ENCODE data around the gene ZBTB5. TPM values are rescaled to one million over a fixed set of nuclear protein-coding genes. Genes with fewer than 3 reads are reported as not detected.

The ZBTB5 gene
- total and polyA plus RNA-seq, 2 donors (not counting 3 experiments of a cell fraction or from before 2014, with no cell fraction given): 10.0 to 13.7 TPM

DNA sequence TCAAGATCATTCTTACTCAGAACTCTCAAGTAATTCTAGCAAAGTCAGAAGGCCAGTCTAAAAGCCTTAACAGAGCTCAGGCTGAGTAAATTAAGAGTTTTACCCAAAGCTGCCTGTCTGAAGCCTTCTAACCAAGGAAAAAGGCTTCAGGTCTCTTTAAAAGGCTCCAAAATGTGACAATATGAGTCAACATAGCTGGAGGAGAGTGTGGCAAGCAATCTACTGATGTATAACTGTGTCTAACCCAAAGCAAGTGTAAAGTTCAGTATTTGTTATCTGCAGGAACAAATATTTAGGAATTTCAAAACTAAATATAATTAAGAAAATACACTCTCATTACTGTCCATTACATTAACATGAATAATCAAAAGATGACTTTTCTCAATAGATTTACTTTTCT, 11.0 kb downstream of the ZBTB5 start:
- FAIRE-seq (no peak), DNase-seq (ENCODE audit: low read depth, low spot score) (no peak)
- H4K20me1 ChIP-seq (replicated peaks; ENCODE audit: control insufficient read depth, extremely low read depth, insufficient read depth, low read length): peaks cover 4% of the 10 kb centered on the region
- CTCF ChIA-PET: no interaction called here
- dilution Hi-C loops (cut with MboI; ENCODE audit: extremely low pct_ligation_motif_present, low sequenced_read_pairs) (no loop called here), intact Hi-C loops (cut with micrococcal nuclease) (no loop called here)
- no peaks in the 10 kb centered on the region for H3K9me3 ChIP-seq (replicated peaks; ENCODE audit: control insufficient read depth, insufficient read depth, low read length)
- H2AFZ ChIP-seq (ENCODE audit: low read depth, low read length): no peak overlapping the region
- TF ChIP-seq MYC (IDR thresholded peaks at IDR 0.05; ENCODE audit: low read depth, low read length) (no peak), EZH2 (IDR thresholded peaks at IDR 0.05; ENCODE audit: borderline replicate concordance, low read depth, low read length, severe bottlenecking) (no peak)
- TF ChIP-seq, protein P1, sequence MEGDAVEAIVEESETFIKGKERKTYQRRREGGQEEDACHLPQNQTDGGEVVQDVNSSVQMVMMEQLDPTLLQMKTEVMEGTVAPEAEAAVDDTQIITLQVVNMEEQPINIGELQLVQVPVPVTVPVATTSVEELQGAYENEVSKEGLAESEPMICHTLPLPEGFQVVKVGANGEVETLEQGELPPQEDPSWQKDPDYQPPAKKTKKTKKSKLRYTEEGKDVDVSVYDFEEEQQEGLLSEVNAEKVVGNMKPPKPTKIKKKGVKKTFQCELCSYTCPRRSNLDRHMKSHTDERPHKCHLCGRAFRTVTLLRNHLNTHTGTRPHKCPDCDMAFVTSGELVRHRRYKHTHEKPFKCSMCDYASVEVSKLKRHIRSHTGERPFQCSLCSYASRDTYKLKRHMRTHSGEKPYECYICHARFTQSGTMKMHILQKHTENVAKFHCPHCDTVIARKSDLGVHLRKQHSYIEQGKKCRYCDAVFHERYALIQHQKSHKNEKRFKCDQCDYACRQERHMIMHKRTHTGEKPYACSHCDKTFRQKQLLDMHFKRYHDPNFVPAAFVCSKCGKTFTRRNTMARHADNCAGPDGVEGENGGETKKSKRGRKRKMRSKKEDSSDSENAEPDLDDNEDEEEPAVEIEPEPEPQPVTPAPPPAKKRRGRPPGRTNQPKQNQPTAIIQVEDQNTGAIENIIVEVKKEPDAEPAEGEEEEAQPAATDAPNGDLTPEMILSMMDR (IDR thresholded peaks at IDR 0.05; ENCODE audit: extremely low read depth in 1 of 2, insufficient read depth in 1 of 2, low read depth in 1 of 2, low read length in 2 of 2): no peak
- peaks cover 3% of the 10 kb centered on the region in 2 experiments for H3K36me3 ChIP-seq (ENCODE audit: control insufficient read depth in 2 of 2, extremely low read depth in 1 of 2, insufficient read depth in 2 of 2, low read length in 2 of 2)
- peaks cover 70% of the 10 kb centered on the region for H3K79me2 ChIP-seq (ENCODE audit: control insufficient read depth, insufficient read depth, low read length)
- no peaks in the 10 kb centered on the region for H3K4me1 ChIP-seq (ENCODE audit: control insufficient read depth, extremely low read depth, insufficient read depth, low read length)
- no peak overlapping the region for H3K9ac ChIP-seq (replicated peaks; ENCODE audit: extremely low read depth, insufficient read depth, low read length)
- H3K9me1 ChIP-seq (replicated peaks; ENCODE audit: control insufficient read depth, extremely low read depth, insufficient read depth, low read length): no peaks in the 10 kb centered on the region
- H3K4me2 ChIP-seq (ENCODE audit: insufficient read depth, low read length): no peak overlapping the region
- BruUV-seq (replicated peaks): no TSS peak
- POLR2A ChIA-PET: interaction anchor here (0.5 kb wide), 1 partner anchor 11 kb away, joined by 4 read pairs; the partner anchor contains the start of gene ZBTB5
- no peak overlapping the region for H3K4me3 ChIP-seq (replicated peaks in 1 of 3; ENCODE audit: insufficient read depth in 1 of 3, low read depth in 1 of 3, low read length in 3 of 3)
- no peak overlapping the region for H3K27ac ChIP-seq (ENCODE audit: insufficient read depth, low read depth, low read length)
- H3K27me3 ChIP-seq (ENCODE audit: control insufficient read depth in 2 of 2, insufficient read depth in 2 of 2, low read length in 2 of 2): no peaks in the 10 kb centered on the region

DNA sequence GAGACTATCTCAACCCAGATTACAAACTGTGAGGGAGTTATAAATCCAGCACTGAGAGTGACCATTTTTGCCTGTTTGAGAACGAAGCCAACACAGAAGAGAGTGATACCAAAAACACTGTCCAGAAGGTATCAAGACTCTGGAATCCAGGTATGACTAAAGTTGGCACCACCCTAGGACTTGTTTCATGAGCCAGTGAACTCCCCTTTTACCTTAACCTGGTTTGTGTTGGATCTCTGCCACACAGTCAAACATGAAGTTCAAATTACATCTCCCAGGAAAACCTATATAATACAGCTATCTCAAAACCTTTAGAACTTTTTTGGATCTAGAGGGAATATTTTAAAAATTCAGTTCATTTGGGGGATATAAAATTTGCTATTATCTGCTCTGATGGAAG, 11.4 kb downstream of the ZBTB5 start:
- no peak overlapping the region for H3K4me3 ChIP-seq (replicated peaks in 1 of 3; ENCODE audit: insufficient read depth in 1 of 3, low read depth in 1 of 3, low read length in 3 of 3)
- H3K27me3 ChIP-seq (ENCODE audit: control insufficient read depth in 2 of 2, insufficient read depth in 2 of 2, low read length in 2 of 2): no peaks in the 10 kb centered on the region
- TF ChIP-seq MYC (IDR thresholded peaks at IDR 0.05; ENCODE audit: low read depth, low read length) (no peak), POLR2A (IDR thresholded peaks at IDR 0.05; ENCODE audit: low read depth, low read length) (no peak), JUN (IDR thresholded peaks at IDR 0.05; ENCODE audit: borderline replicate concordance, insufficient read depth, insufficient read length, low read depth) (no peak), FOS (IDR thresholded peaks at IDR 0.05; ENCODE audit: borderline replicate concordance, insufficient read depth, low read length) (no peak), GATA2 (IDR thresholded peaks at IDR 0.05; ENCODE audit: insufficient read depth, insufficient read length, low read depth, low read length) (no peak), POLR2AphosphoS5 (IDR thresholded peaks at IDR 0.05; ENCODE audit: insufficient read depth, low read depth, low read length) (no peak), EZH2 (IDR thresholded peaks at IDR 0.05; ENCODE audit: borderline replicate concordance, low read depth, low read length, severe bottlenecking) (no peak)
- TF ChIP-seq, protein P1 (IDR thresholded peaks at IDR 0.05; ENCODE audit: extremely low read depth in 1 of 2, insufficient read depth in 1 of 2, low read depth in 1 of 2, low read length in 2 of 2): no peak
- TF ChIP-seq, protein P2, sequence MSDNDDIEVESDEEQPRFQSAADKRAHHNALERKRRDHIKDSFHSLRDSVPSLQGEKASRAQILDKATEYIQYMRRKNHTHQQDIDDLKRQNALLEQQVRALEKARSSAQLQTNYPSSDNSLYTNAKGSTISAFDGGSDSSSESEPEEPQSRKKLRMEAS (IDR thresholded peaks at IDR 0.05; ENCODE audit: insufficient read depth, insufficient read length): no peak
- H3K79me2 ChIP-seq (ENCODE audit: control insufficient read depth, insufficient read depth, low read length): peaks cover 69% of the 10 kb centered on the region
- no peak overlapping the region for H2AFZ ChIP-seq (ENCODE audit: low read depth, low read length)
- no peak overlapping the region for H3K27ac ChIP-seq (ENCODE audit: insufficient read depth, low read depth, low read length)
- intact Hi-C loops (cut with micrococcal nuclease): no loop called here
- BruUV-seq (replicated peaks): no TSS peak
- H3K9me1 ChIP-seq (replicated peaks; ENCODE audit: control insufficient read depth, extremely low read depth, insufficient read depth, low read length): no peaks in the 10 kb centered on the region
- dilution Hi-C loops (cut with MboI; ENCODE audit: extremely low pct_ligation_motif_present, low sequenced_read_pairs): no loop called here
- DNase-seq (ENCODE audit: low read depth, low spot score): no peak
- CTCF ChIA-PET: no interaction called here
- no peak overlapping the region for H3K4me2 ChIP-seq (ENCODE audit: insufficient read depth, low read length)
- H3K9me3 ChIP-seq (replicated peaks; ENCODE audit: control insufficient read depth, insufficient read depth, low read length): no peaks in the 10 kb centered on the region
- H3K36me3 ChIP-seq (ENCODE audit: control insufficient read depth in 2 of 2, extremely low read depth in 1 of 2, insufficient read depth in 2 of 2, low read length in 2 of 2): peaks cover 3% of the 10 kb centered on the region in 2 experiments
- H3K4me1 ChIP-seq (ENCODE audit: control insufficient read depth, extremely low read depth, insufficient read depth, low read length): no peaks in the 10 kb centered on the region
- POLR2A ChIA-PET: interaction anchor here (0.5 kb wide), 1 partner anchor 12 kb away, joined by 4 read pairs; the partner anchor contains the start of gene ZBTB5
- FAIRE-seq: no peak
- no peak overlapping the region for H3K9ac ChIP-seq (replicated peaks; ENCODE audit: extremely low read depth, insufficient read depth, low read length)
- H4K20me1 ChIP-seq (replicated peaks; ENCODE audit: control insufficient read depth, extremely low read depth, insufficient read depth, low read length): peaks cover 4% of the 10 kb centered on the region

Data from endothelial cell of umbilical vein (primary cell).